GM23248 (cell line): Measurements from ENCODE around the gene BPIFB2. TPM values are rescaled to one million over a fixed set of nuclear protein-coding genes. Genes with fewer than 3 reads are reported as not detected.

Source experiments
- DNase-seq: peaks from one replicate; pipeline ENCODE4 v3.0.0-alpha.2; 2015
- H2AFZ ChIP-seq: fragments of 200-600 bp; sonication (generic); 2 replicates; pipeline ENCODE4 v1.6.1; 2016; ENCODE audit warnings: antibody characterized with exemption
- H3F3A ChIP-seq: fragments of 200-600 bp; sonication (generic); 2 replicates; pipeline ENCODE4 v1.6.1; 2016; ENCODE audit warnings: mild to moderate bottlenecking, antibody characterized with exemption, mixed run types; ENCODE audit not compliant: insufficient read depth
- H3K27ac ChIP-seq: fragments of 200-600 bp; sonication (generic); 2 replicates; pipeline ENCODE4 v1.5.1; 2016; ENCODE audit warnings: mild to moderate bottlenecking
- H3K27me3 ChIP-seq: fragments of 200-600 bp; sonication (generic); replicated peaks from 2 replicates; pipeline ENCODE4 v1.6.1; 2016; ENCODE audit warnings: mild to moderate bottlenecking; ENCODE audit not compliant: insufficient read depth
- H3K36me3 ChIP-seq: fragments of 200-600 bp; sonication (generic); 2 replicates; pipeline ENCODE4 v1.6.1; 2016; ENCODE audit warnings: low read depth, mild to moderate bottlenecking
- H3K4me1 ChIP-seq: fragments of 200-600 bp; sonication (generic); 2 replicates; pipeline ENCODE4 v1.6.1; 2016; ENCODE audit warnings: mild to moderate bottlenecking; ENCODE audit not compliant: insufficient read depth
- H3K4me2 ChIP-seq: fragments of 200-600 bp; sonication (generic); one replicate; pipeline ENCODE4 v1.6.1; 2016; ENCODE audit warnings: mild to moderate bottlenecking; ENCODE audit not compliant: unreplicated experiment
- H3K4me3 ChIP-seq: fragments of 200-600 bp; sonication (generic); 2 replicates; pipeline ENCODE4 v1.5.1; 2016; ENCODE audit warnings: mild to moderate bottlenecking
- H3K79me2 ChIP-seq: fragments of 200-600 bp; sonication (generic); 2 replicates; pipeline ENCODE4 v1.6.1; 2016; ENCODE audit warnings: mild to moderate bottlenecking; ENCODE audit not compliant: insufficient read depth
- H3K9ac ChIP-seq: fragments of 200-600 bp; sonication (generic); 2 replicates; pipeline ENCODE4 v1.6.1; 2016; ENCODE audit warnings: mild to moderate bottlenecking
- H3K9me2 ChIP-seq: fragments of 200-600 bp; sonication (generic); 2 replicates; pipeline ENCODE4 v1.6.1; 2016; ENCODE audit warnings: mixed run types, mild to moderate bottlenecking, moderate library complexity; ENCODE audit not compliant: insufficient read depth
- H3K9me3 ChIP-seq: fragments of 200-600 bp; sonication (generic); one replicate; pipeline ENCODE4 v1.6.1; 2017; ENCODE audit warnings: low read depth
- H4K20me1 ChIP-seq: fragments of 200-600 bp; sonication (generic); 2 replicates; pipeline ENCODE4 v1.6.0; 2016; ENCODE audit not compliant: insufficient read depth
- EZH2 ChIP-seq: fragments of 200-600 bp; sonication (generic); IDR thresholded peaks from 2 replicates; pipeline ENCODE4 v1.6.1; 2018; ENCODE audit warnings: antibody characterized with exemption, mild to moderate bottlenecking; ENCODE audit not compliant: insufficient read depth, poor library complexity, severe bottlenecking
- EZH2phosphoT487 ChIP-seq: fragments of 200-600 bp; sonication (generic); IDR thresholded peaks from 2 replicates; pipeline ENCODE4 v1.6.1; 2018; ENCODE audit warnings: antibody characterized with exemption, moderate library complexity, mild to moderate bottlenecking, low read depth; ENCODE audit not compliant: insufficient read depth
- WGBS, 2 experiments: methylation state at CpG; one replicate each; pipeline ENCODE4 v1.1.6; 2015 to 2017; ENCODE audit warnings: low lambda C conversion rate in 2 of 2, low coverage in 1 of 2; ENCODE audit errors: missing lambda C conversion rate in 2 of 2; 5-methylcytosine and 5-hydroxymethylcytosine counted together
- in situ Hi-C: fragments of 300-500 bp; cut with MboI; formaldehyde crosslinking; loops from 2 replicates; pipeline ENCODE4 v1.15.0; 2020
- polyA plus RNA-seq: library from polyadenylated mRNA; unstranded; fragments of >200 nt; fragmentation: Nextera tagmentation; extraction: Ambion mirVana; gene quantifications from 2 replicates; pipeline ENCODE4 v1.2.1, GENCODE V29; 2016
- total RNA-seq: library from RNA; depleted of rRNA; stranded (reverse); fragments of >200 nt; shearing (Covaris generic); gene quantifications from 2 replicates; pipeline ENCODE4 v1.2.3, GENCODE V29; 2014

BPIFB2 gene
- total and polyA plus RNA-seq, 2 experiments from 2014 or later = not detected

DNA sequence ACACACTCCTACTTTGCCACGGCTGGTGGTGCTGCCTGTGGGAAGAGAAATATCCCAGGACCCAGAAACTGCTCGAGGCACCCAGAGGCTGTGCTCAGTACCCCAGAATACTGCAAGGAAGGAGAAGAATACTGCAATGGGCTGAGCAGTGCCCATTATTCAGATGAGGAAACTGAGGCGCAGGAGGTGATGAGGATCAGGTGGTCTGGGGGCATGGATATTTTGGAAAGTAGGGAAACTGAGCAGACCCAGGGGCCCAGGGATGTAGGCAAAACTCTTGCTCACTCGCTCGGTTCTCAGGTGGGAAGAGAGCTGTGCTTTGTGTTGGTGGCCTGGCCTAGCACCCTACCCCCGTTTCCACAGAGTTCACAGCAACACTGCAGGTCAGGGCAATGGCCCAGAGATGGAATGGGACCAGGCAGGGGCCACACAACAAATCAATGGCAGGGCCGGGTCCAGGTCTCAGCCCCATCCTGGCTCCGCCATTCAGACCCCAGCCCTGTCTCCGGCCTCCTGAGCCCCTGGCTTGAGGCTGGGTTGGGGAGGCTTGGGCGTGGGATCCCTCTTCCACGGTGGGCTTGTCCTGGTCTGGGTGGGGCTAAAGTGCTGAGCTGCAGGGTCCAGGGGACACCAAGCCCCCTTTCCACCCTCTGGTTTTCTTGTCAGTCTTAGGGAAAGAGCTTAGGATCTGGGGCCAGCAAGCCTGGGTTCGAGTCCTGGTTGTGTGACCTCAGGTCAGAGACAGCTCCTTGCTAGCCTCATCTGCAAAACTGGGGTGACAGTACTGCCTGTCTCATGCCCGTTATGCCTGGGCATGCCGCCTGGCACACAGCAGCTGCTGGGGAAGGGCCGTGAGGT, 37.2 kb upstream of the BPIFB2 start:
- H3K9me3 ChIP-seq = no peaks in the 10 kb centered on the region
- H3K79me2 ChIP-seq = no peaks in the 10 kb centered on the region
- no peaks in the 10 kb centered on the region for H3F3A ChIP-seq
- no peak overlapping the region for H3K4me2 ChIP-seq
- H2AFZ ChIP-seq = no peak overlapping the region
- in situ Hi-C loops = no loop called here
- no peaks in the 10 kb centered on the region for H3K9me2 ChIP-seq
- H3K4me1 ChIP-seq = no peaks in the 10 kb centered on the region
- no peak for DNase-seq
- H3K27ac ChIP-seq = no peak overlapping the region
- no peak overlapping the region for H3K4me3 ChIP-seq
- peaks cover 14% of the 10 kb centered on the region for H3K27me3 ChIP-seq
- H3K36me3 ChIP-seq = no peaks in the 10 kb centered on the region
- WGBS, 2 experiments = 58 to 60% methylated on average over 15 of the region's 15 CpGs
- H4K20me1 ChIP-seq = no peaks in the 10 kb centered on the region
- TF ChIP-seq EZH2 (no peak), EZH2phosphoT487 (no peak)
- H3K9ac ChIP-seq = no peak overlapping the region

DNA sequence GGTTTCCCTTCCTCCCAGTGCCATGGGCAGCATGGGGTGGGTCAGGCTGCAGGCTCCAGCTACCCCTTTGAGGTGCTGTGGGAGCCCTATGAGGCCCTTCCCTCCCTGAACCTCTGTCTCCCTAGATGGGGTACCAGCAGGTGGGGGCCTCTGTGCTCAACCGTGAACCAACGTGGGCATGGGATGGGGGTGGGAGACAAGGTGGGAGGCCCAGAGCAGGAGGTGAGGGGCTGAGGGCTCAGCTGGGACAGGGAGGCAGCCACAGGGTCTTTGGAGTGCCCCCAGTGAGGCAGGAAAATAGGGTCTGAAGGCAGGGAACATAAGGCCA, 36.6 kb upstream of the BPIFB2 start:
- 59 to 79% methylated on average over 2 of the region's 2 CpGs for WGBS, 2 experiments
- no peaks in the 10 kb centered on the region for H3K79me2 ChIP-seq
- no peaks in the 10 kb centered on the region for H3K36me3 ChIP-seq
- H3K4me3 ChIP-seq = no peak overlapping the region
- no peaks in the 10 kb centered on the region for H3K4me1 ChIP-seq
- no peak for DNase-seq
- H4K20me1 ChIP-seq = no peaks in the 10 kb centered on the region
- H3K27ac ChIP-seq = no peak overlapping the region
- H3K9ac ChIP-seq = no peak overlapping the region
- H3K9me3 ChIP-seq = no peaks in the 10 kb centered on the region
- H3K27me3 ChIP-seq = peaks cover 11% of the 10 kb centered on the region
- H3F3A ChIP-seq = no peaks in the 10 kb centered on the region
- H3K9me2 ChIP-seq = no peaks in the 10 kb centered on the region
- in situ Hi-C loops = no loop called here
- TF ChIP-seq EZH2 = no peak
- no peak for TF ChIP-seq EZH2phosphoT487
- no peak overlapping the region for H3K4me2 ChIP-seq
- H2AFZ ChIP-seq = no peak overlapping the region

DNA sequence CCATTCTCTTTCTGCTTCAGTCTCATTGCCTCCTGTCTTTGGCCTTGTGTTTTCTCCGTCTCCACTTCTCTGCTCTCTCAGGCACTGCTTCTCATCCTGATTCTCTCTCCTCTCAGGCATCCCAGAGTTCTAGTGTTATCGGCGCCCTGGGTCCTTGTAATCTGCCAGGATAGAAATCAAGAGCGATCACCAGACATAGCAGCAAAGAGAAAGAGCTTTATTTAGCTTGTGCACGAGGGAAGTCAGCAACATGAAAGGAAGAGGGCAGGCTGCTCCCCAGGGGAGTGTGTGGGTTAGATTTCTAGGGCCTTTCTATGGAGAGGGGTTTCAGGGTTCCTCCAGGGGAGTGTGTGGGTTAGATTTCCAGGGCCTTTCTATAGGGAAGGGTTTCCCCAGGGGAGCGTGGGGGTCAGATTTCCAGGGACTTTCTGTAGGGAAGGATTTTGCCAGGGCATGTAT, 35.8 kb upstream of the BPIFB2 start:
- no peaks in the 10 kb centered on the region for H3F3A ChIP-seq
- H3K4me3 ChIP-seq = no peak overlapping the region
- in situ Hi-C loops = no loop called here
- no peak overlapping the region for H3K9ac ChIP-seq
- H3K27ac ChIP-seq = no peak overlapping the region
- TF ChIP-seq EZH2phosphoT487 (no peak), EZH2 (no peak)
- WGBS, 2 experiments = 47 to 53% methylated on average over 6 of the region's 6 CpGs
- H3K27me3 ChIP-seq = peaks cover 8% of the 10 kb centered on the region
- no peak for DNase-seq
- H2AFZ ChIP-seq = no peak overlapping the region
- H3K79me2 ChIP-seq = no peaks in the 10 kb centered on the region
- H3K4me2 ChIP-seq = no peak overlapping the region
- H3K9me2 ChIP-seq = no peaks in the 10 kb centered on the region
- H3K36me3 ChIP-seq = no peaks in the 10 kb centered on the region
- H3K9me3 ChIP-seq = no peaks in the 10 kb centered on the region
- no peaks in the 10 kb centered on the region for H4K20me1 ChIP-seq
- no peaks in the 10 kb centered on the region for H3K4me1 ChIP-seq

DNA sequence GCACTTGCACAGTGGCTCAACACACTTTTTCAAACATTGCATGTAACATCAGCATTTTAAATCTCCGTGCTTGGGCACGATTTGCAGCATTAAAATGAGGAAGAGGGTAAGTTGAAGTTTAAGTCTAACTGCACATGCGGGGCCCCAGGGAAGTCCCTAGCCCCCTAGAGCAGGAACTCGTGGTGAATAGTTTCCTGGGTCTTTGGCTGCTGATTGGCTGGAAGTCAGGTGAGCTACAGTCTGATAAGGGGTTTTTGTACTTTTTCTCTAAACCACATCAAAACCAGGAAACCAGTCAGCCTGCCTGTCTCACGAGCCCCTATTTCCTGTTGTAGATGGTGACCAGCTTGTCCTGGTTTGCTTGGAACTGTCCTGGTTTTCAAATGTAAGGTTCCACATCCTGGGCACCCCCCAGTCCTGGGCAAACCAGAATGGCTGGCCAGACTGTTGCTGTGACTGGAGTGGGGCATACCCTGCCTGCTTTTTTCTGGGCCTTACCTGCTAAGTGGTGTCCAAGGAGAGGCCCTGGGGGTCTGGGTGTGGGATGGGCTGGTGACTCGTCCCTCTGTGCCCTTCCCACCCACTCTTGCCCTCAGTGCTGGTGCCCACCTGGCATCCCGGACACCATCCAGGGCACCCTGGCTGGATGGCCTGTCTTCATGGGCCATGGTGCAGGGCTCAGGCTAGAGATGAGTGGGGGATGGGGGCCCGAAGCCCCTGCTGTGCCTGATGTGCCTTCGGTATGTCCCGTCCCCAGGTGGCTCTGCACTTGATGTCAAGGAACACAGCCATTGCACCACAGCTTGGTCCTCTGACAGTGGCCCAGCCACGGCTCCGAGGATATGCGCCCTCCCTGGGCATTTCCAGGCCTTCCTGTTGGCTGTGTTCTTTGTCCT, 35.1 kb upstream of the BPIFB2 start:
- DNase-seq = no peak
- WGBS, 2 experiments = 49 to 58% methylated on average over 13 of the region's 13 CpGs
- H3K9me3 ChIP-seq = no peaks in the 10 kb centered on the region
- no peaks in the 10 kb centered on the region for H3F3A ChIP-seq
- H4K20me1 ChIP-seq = no peaks in the 10 kb centered on the region
- no peak overlapping the region for H3K4me3 ChIP-seq
- in situ Hi-C loops = no loop called here
- no peak overlapping the region for H3K9ac ChIP-seq
- no peak overlapping the region for H3K27ac ChIP-seq
- no peaks in the 10 kb centered on the region for H3K79me2 ChIP-seq
- no peaks in the 10 kb centered on the region for H3K36me3 ChIP-seq
- peaks cover 8% of the 10 kb centered on the region for H3K27me3 ChIP-seq
- no peaks in the 10 kb centered on the region for H3K4me1 ChIP-seq
- no peak overlapping the region for H3K4me2 ChIP-seq
- TF ChIP-seq EZH2 = no peak
- no peak for TF ChIP-seq EZH2phosphoT487
- H3K9me2 ChIP-seq = no peaks in the 10 kb centered on the region
- no peak overlapping the region for H2AFZ ChIP-seq
